ENCODE measurements around the gene TWIST2. TPM values are rescaled to one million over a fixed set of nuclear protein-coding genes. Genes with fewer than 3 reads are reported as not detected.

Gene TWIST2
- total RNA-seq, 2 donors from 2014 or later: 41.4 to 62.1 TPM

DNA sequence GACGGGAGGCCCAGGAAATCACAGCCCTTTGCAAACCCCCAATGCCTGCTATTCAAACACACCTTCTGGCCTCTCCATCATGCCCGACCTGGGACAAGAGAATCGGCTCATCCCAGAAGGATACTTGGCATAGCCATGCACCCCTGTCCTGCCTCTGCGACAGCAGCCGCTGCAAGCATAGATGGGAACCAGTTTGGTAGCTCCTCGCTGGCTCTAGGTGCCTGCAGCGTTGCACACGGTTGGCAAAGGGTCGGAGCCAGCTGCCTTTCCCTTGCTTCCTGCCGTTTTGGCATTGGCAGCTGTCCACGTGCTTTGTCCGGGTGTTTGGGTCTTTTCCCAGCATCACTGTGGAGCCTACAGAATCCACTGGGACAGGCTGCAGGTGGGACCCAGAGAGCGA lies 76.9 kb downstream of the TWIST2 start:
- no peak for ATAC-seq (ENCODE audit: insufficient number of reproducible peaks, low FRiP score, low read depth)
- TF ChIP-seq, protein P1, sequence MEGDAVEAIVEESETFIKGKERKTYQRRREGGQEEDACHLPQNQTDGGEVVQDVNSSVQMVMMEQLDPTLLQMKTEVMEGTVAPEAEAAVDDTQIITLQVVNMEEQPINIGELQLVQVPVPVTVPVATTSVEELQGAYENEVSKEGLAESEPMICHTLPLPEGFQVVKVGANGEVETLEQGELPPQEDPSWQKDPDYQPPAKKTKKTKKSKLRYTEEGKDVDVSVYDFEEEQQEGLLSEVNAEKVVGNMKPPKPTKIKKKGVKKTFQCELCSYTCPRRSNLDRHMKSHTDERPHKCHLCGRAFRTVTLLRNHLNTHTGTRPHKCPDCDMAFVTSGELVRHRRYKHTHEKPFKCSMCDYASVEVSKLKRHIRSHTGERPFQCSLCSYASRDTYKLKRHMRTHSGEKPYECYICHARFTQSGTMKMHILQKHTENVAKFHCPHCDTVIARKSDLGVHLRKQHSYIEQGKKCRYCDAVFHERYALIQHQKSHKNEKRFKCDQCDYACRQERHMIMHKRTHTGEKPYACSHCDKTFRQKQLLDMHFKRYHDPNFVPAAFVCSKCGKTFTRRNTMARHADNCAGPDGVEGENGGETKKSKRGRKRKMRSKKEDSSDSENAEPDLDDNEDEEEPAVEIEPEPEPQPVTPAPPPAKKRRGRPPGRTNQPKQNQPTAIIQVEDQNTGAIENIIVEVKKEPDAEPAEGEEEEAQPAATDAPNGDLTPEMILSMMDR (IDR thresholded peaks at IDR 0.05): no peak
- Histone ChIP-seq H3K36me3 (no peaks in the 10 kb centered on the region), H3K27ac (no peak overlapping the region), H3K4me1 (ENCODE audit: control insufficient read depth in 1 of 2, low read depth in 2 of 2) (peaks cover 0 to 6% of the 10 kb centered on the region in 2 donors), H3K27me3 (replicated peaks; ENCODE audit: insufficient read depth) (no peaks in the 10 kb centered on the region), H3K9me3 (no peaks in the 10 kb centered on the region), H3K4me3 (no peak overlapping the region)
- no peak for DNase-seq (ENCODE audit: low spot score)

DNA sequence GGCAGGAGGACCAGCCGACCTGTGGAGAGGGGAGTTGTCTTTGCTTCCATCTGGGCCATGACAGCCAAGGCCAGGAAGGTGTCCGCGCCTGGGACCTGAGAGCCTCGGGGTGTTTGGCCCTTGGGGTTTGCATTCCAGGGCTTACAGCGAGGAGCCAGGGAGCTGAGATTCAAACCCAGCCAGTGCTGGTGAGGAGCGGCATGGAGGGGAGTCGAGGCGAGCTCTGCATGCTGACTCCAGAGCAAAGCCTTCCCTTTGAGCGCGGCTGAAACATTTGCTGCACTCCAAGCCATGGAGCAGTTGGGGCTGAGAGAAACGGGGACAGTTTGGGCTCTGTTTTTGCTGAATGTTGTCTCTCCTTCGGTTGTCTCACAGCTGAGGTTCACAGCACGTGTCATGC lies 77.4 kb downstream of the TWIST2 start:
- H3K36me3 ChIP-seq: no peaks in the 10 kb centered on the region
- peaks cover 0 to 10% of the 10 kb centered on the region in 2 donors for H3K4me1 ChIP-seq (ENCODE audit: control insufficient read depth in 1 of 2, low read depth in 2 of 2)
- H3K27me3 ChIP-seq (replicated peaks; ENCODE audit: insufficient read depth): no peaks in the 10 kb centered on the region
- H3K9me3 ChIP-seq: no peaks in the 10 kb centered on the region
- TF ChIP-seq, protein P1 (IDR thresholded peaks at IDR 0.05): no peak
- no peak overlapping the region for H3K27ac ChIP-seq
- ATAC-seq (ENCODE audit: insufficient number of reproducible peaks, low FRiP score, low read depth): no peak
- DNase-seq (ENCODE audit: low spot score): no peak
- H3K4me3 ChIP-seq: no peak overlapping the region

DNA sequence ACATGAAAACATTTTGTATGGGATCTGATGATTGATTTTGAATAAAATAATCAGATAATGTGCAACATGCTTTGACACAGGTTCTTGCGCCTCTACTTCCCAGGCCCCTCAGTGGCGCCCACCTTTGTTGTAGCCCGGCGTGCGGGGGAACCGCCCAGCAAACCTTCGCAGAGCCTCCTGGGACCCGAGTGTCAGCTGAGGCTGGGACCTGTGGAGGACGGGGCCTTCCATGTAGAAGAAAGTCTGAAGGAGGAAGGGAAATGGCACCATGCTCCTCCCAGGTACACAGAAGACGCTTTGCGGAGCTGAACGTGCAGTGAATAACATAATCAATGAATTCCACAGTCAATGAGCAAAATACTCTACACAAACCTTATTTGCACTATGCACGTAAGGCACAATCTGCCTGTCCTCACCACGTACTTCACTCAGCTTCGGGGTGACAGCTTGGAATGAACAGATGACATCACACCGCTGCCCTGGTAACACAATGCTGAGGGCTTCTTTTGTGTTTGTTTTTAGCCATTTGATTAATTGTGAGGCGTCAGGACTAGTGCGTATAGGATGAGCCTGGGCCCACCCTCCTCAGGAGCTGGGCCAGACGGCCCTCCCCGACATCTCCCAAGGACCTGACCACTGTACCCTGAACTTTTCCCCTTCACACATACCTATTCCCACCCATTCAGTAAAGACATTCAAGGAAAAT lies 78.1 kb downstream of the TWIST2 start:
- H3K27me3 ChIP-seq (replicated peaks; ENCODE audit: insufficient read depth): no peaks in the 10 kb centered on the region
- ATAC-seq (ENCODE audit: insufficient number of reproducible peaks, low FRiP score, low read depth) (no peak), DNase-seq (ENCODE audit: low spot score) (no peak)
- H3K36me3 ChIP-seq: no peaks in the 10 kb centered on the region
- H3K27ac ChIP-seq: no peak overlapping the region
- H3K4me1 ChIP-seq (ENCODE audit: control insufficient read depth in 1 of 2, low read depth in 2 of 2): peaks cover 0 to 13% of the 10 kb centered on the region in 2 donors
- no peak overlapping the region for H3K4me3 ChIP-seq
- TF ChIP-seq, protein P1 (IDR thresholded peaks at IDR 0.05): no peak
- H3K9me3 ChIP-seq: no peaks in the 10 kb centered on the region

DNA sequence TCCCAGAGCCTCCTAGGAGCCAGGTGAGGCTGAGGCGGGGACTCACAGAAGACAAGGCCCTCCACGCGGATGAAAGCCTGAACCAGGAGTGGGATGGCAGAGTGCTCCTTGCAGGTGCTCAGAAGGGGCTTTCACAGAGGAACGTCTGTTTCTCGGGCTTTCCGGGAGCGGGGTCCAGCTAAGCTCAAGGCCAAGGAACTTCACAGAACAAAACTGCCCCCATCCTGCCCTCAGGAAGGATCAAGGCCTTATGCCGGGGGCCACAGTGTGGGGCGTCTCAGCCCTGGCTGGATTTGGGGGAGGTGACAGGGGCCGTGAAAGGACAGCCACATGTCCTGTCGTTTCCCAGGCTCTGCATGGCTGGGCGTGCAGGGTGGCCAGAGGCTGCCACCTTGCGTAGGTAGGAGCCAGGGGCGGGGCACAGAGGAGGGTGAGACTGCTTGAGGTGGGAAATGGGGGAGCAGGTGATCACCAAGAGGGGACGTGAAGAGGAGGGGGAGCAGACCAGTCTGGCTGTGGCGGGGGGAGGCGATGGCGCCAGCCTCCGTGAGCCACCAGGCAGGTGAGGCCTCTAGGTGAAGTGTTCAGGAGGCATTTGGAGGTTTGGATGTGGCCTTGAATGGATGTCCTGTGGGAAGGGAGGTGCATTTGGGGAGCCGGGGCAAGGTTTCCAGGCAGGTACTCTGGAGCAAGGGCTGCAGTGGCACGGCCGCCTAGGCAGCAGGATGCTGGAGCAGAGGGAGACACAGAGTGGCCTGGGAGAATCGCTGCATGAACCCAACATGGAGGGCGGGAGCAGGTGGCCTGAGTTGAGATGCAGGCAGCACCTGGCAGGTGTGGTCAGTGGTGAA lies 79.1 kb downstream of the TWIST2 start:
- Histone ChIP-seq H3K4me1 (ENCODE audit: control insufficient read depth in 1 of 2, low read depth in 2 of 2) (peaks cover 0 to 13% of the 10 kb centered on the region in 2 donors), H3K36me3 (no peaks in the 10 kb centered on the region), H3K27ac (no peak overlapping the region), H3K27me3 (replicated peaks; ENCODE audit: insufficient read depth) (no peaks in the 10 kb centered on the region), H3K4me3 (no peak overlapping the region), H3K9me3 (no peaks in the 10 kb centered on the region)
- DNase-seq (ENCODE audit: low spot score) (no peak), ATAC-seq (ENCODE audit: insufficient number of reproducible peaks, low FRiP score, low read depth) (no peak)
- TF ChIP-seq, protein P1 (IDR thresholded peaks at IDR 0.05): no peak

DNA sequence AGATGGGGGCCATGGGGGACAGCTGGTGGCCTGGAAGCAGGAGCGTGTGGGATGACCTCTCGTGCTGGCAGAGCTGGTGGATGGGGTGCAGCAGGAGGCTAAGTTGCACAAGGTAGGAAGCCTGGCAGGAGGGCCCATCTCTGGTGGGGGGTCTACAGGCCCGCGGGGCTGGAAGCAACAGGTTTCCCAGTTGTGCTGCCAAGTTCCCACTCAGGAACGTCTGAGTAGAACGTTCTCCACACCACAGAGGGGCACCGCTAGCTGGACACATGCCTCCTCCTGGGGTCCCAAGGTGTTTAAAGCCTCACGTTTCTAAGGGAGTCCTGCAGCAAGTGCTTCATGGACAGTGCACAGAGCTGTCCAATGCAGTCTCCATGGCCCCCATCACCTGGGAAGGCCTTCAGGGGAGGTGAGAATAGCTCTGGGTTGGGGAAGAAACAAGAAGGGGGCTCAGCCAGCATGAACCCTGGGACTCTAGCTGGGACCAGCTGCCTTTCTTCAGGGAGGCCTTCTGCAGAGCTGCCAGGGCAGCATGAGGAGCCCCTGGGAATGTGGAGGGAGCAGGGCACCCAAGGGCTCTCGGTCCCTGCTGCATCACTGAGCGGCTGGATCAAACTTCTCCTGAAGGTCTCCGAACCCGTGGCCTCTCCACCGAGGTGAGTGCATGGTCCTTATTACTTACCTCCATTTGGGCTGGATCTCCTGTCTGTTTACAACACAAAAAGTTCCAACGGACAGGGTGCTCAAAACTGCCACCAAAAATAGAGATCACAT lies 80.0 kb downstream of the TWIST2 start:
- TF ChIP-seq, protein P1 (IDR thresholded peaks at IDR 0.05): no peak
- Histone ChIP-seq H3K9me3 (no peaks in the 10 kb centered on the region), H3K36me3 (no peaks in the 10 kb centered on the region), H3K27me3 (replicated peaks; ENCODE audit: insufficient read depth) (no peaks in the 10 kb centered on the region), H3K27ac (no peak overlapping the region), H3K4me3 (no peak overlapping the region), H3K4me1 (ENCODE audit: control insufficient read depth in 1 of 2, low read depth in 2 of 2) (peaks cover 0 to 13% of the 10 kb centered on the region in 2 donors)
- no peak for ATAC-seq (ENCODE audit: insufficient number of reproducible peaks, low FRiP score, low read depth)
- DNase-seq (ENCODE audit: low spot score): no peak

Data from thoracic aorta (tissue), 2 donors.